HG03521 (cell line): ENCODE data around the gene CYP2F1.
"Not testable (repeated sequence)": the region's sequence is repeated elsewhere in the genome, so short reads cannot be mapped to it uniquely, and the experiment has no call there.

Experiments
- ATAC-seq: cut with Tn5 transposase; IDR thresholded peaks from one replicate; pipeline ENCODE4 v1.9.1; 2021; ENCODE audit warnings: mild to moderate bottlenecking, moderate library complexity; ENCODE audit not compliant: unreplicated experiment

Gene CYP2F1

GRCh38 chr19:41114132-41114531, at the start of gene CYP2F1:
Gene CYP2F1 (plus strand): TSS chr19:41114432. CDS start chr19:41116189, 1,757 bp downstream.
- ATAC-seq = no peak

- ATAC-seq = no peak
Measured at GRCh38 chr19:41064974-41065569, 49.2 kb upstream of the CYP2F1 start.

- ATAC-seq = no peak
Measured at GRCh38 chr19:41076286-41076685, 37.9 kb upstream of the CYP2F1 start.

- no peak for ATAC-seq
Measured at GRCh38 chr19:41083516-41083915, 30.7 kb upstream of the CYP2F1 start.

GRCh38 chr19:41085748-41086415, 28.4 kb upstream of the CYP2F1 start:
- no peak for ATAC-seq

GRCh38 chr19:41088151-41088550, 26.1 kb upstream of the CYP2F1 start, which contains the start of gene CYP2A13:
Gene CYP2A13 (plus strand): TSS chr19:41088451. CDS start chr19:41088472, 21 bp downstream.
- no peak for ATAC-seq

GRCh38 chr19:41089959-41090358, 24.3 kb upstream of the CYP2F1 start:
- ATAC-seq = no peak

- ATAC-seq = no peak
Measured at GRCh38 chr19:41095703-41096102, 18.5 kb upstream of the CYP2F1 start.

- no peak for ATAC-seq
Measured at GRCh38 chr19:41096353-41096752, 17.9 kb upstream of the CYP2F1 start.

- no peak for ATAC-seq
Measured at GRCh38 chr19:41097302-41097701, 16.9 kb upstream of the CYP2F1 start.

GRCh38 chr19:41098762-41099161, 15.5 kb upstream of the CYP2F1 start:
- no peak for ATAC-seq

GRCh38 chr19:41102210-41102609, 12.0 kb upstream of the CYP2F1 start:
- not testable (repeated sequence) for ATAC-seq

GRCh38 chr19:41106177-41106576, 8.1 kb upstream of the CYP2F1 start:
- no peak for ATAC-seq

GRCh38 chr19:41111296-41111695, 2.9 kb upstream of the CYP2F1 start:
- ATAC-seq = no peak

- no peak for ATAC-seq
Measured at GRCh38 chr19:41111750-41112295, 2.4 kb upstream of the CYP2F1 start.

GRCh38 chr19:41112728-41113290, 1.4 kb upstream of the CYP2F1 start:
- ATAC-seq = no peak

GRCh38 chr19:41116261-41116660, 2.0 kb downstream of the CYP2F1 start:
- no peak for ATAC-seq

GRCh38 chr19:41120929-41121911, 7.0 kb downstream of the CYP2F1 start:
- ATAC-seq = not testable (repeated sequence)

- ATAC-seq = not testable (repeated sequence)
Measured at GRCh38 chr19:41122846-41123245, 8.6 kb downstream of the CYP2F1 start.

GRCh38 chr19:41123716-41124294, 9.6 kb downstream of the CYP2F1 start:
- ATAC-seq = no peak
